Measurements from ENCODE around the gene LALBA. TPM values are rescaled to one million over a fixed set of nuclear protein-coding genes. Genes with fewer than 3 reads are reported as not detected.

Gene LALBA
- total RNA-seq, 1 experiment from 2014 or later: not detected

DNA sequence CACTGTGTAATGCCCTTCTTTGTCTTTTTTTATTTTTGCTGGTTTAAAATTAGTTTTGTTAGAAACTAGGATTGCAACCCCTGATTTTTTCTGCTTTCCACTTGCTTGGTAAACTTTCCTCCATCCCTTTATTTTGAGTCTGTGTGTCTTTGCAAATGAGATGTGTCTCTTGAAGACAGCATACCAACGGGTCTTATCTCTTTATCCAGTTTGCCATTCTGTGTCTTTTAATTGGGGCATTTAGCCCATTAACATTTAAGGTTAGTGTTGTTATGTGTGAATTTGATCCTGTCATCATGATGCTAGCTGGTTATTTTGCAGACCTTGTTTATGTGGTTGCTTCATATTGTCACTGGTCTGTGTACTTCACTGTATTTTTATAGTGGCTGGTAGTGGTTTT lies 43.5 kb upstream of the LALBA start:
- H2BK20ac ChIP-seq (ENCODE audit: low read depth, low read length, poor library complexity, severe bottlenecking): no peak overlapping the region
- H4K5ac ChIP-seq (ENCODE audit: insufficient read length, low read depth, low read length): no peak overlapping the region
- peaks cover 47 to 55% of the 10 kb centered on the region in 2 experiments for H3K9me3 Mint-ChIP-seq
- no peaks in the 10 kb centered on the region for H3K4me1 ChIP-seq (ENCODE audit: insufficient read depth, low read length)
- H3K27ac ChIP-seq (ENCODE audit: insufficient read length, low read depth, low read length): no peak overlapping the region
- TF ChIP-seq, protein P1, sequence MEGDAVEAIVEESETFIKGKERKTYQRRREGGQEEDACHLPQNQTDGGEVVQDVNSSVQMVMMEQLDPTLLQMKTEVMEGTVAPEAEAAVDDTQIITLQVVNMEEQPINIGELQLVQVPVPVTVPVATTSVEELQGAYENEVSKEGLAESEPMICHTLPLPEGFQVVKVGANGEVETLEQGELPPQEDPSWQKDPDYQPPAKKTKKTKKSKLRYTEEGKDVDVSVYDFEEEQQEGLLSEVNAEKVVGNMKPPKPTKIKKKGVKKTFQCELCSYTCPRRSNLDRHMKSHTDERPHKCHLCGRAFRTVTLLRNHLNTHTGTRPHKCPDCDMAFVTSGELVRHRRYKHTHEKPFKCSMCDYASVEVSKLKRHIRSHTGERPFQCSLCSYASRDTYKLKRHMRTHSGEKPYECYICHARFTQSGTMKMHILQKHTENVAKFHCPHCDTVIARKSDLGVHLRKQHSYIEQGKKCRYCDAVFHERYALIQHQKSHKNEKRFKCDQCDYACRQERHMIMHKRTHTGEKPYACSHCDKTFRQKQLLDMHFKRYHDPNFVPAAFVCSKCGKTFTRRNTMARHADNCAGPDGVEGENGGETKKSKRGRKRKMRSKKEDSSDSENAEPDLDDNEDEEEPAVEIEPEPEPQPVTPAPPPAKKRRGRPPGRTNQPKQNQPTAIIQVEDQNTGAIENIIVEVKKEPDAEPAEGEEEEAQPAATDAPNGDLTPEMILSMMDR (conservative IDR thresholded peaks at IDR 0.05): no peak
- no peaks in the 10 kb centered on the region for H3K23me2 ChIP-seq (ENCODE audit: insufficient read length, low read depth, low read length, poor library complexity, severe bottlenecking)
- H3K79me1 ChIP-seq (ENCODE audit: insufficient read depth, low read depth, low read length, poor library complexity, severe bottlenecking): no peaks in the 10 kb centered on the region
- no peaks in the 10 kb centered on the region for H3K9me3 ChIP-seq (ENCODE audit: control insufficient read depth, low read depth, low read length)
- 0 out of 4 replicates have a peak, but pooled peaks cover 0 to 2% of the 10 kb centered on the region in 2 experiments for H3K4me1 Mint-ChIP-seq
- no CpG with 5 or more reads among the region's 1 CpG for WGBS (ENCODE audit: extremely low coverage, insufficient read length, low lambda C conversion rate)
- H3K4ac ChIP-seq (ENCODE audit: low read depth, low read length): no peak overlapping the region
- no peak overlapping the region for H2BK15ac ChIP-seq (ENCODE audit: low read depth, low read length)
- no peak for DNase-seq
- no peak overlapping the region for H3K27ac Mint-ChIP-seq
- no peaks in the 10 kb centered on the region for H4K20me1 ChIP-seq (ENCODE audit: control insufficient read depth, insufficient read depth, insufficient read length)
- H3K36me3 Mint-ChIP-seq (ENCODE audit: insufficient read depth in 1 of 3, low read depth in 3 of 3): peaks cover 0 to 4% (median 0%) of the 10 kb centered on the region in 3 experiments; a peak in 3 of 7 replicates
- H3K9ac ChIP-seq (ENCODE audit: extremely low read depth, insufficient read length, low read length): no peak overlapping the region
- H2AFZ ChIP-seq (ENCODE audit: low read length): no peak overlapping the region
- no peaks in the 10 kb centered on the region; the same call in none of the 2 replicates for H3K27me3 Mint-ChIP-seq (ENCODE audit: low read depth)
- no peak overlapping the region for H3K14ac ChIP-seq (ENCODE audit: insufficient read depth, low read length)
- no peaks in the 10 kb centered on the region for H3K27me3 ChIP-seq (ENCODE audit: insufficient read depth, low read length)
- no peak overlapping the region for H2BK12ac ChIP-seq (ENCODE audit: insufficient read length, low read depth, low read length)
- H4K91ac ChIP-seq (ENCODE audit: insufficient read length, low read depth, low read length): no peak overlapping the region
- no peak overlapping the region for H3K56ac ChIP-seq (ENCODE audit: insufficient read length, low read depth, low read length)
- H3K79me2 ChIP-seq (ENCODE audit: insufficient read depth, low read length): no peaks in the 10 kb centered on the region
- no peak overlapping the region for H3K23ac ChIP-seq (ENCODE audit: insufficient read length, low read depth, low read length)
- H3K4me3 Mint-ChIP-seq: no peak overlapping the region
- H4K8ac ChIP-seq (replicated peaks; ENCODE audit: insufficient read length, low read depth, low read length): no peak overlapping the region
- H2BK120ac ChIP-seq (ENCODE audit: low read depth, low read length, poor library complexity, severe bottlenecking): no peak overlapping the region
- H3K18ac ChIP-seq (ENCODE audit: insufficient read length, low read depth, low read length): no peak overlapping the region
- H3K4me2 ChIP-seq (ENCODE audit: insufficient read depth, insufficient read length, low read length): no peak overlapping the region
- H2BK5ac ChIP-seq (ENCODE audit: insufficient read length, low read length): no peak overlapping the region
- no peak overlapping the region for H2AK5ac ChIP-seq (ENCODE audit: insufficient read length, low read length)
- no peak overlapping the region for H3T11ph ChIP-seq (ENCODE audit: low read length)

Measured in H9 (cell line).